Measurements from ENCODE around the gene SLC24A4.

Gene SLC24A4

GRCh38 chr14:92414690-92415445 lies 91.9 kb downstream of the SLC24A4 start:
- Histone ChIP-seq H3K27me3 (ENCODE audit: low read length) (no peaks in the 10 kb centered on the region), H3K36me3 (ENCODE audit: low read length) (no peaks in the 10 kb centered on the region), H3K9me3 (ENCODE audit: insufficient read depth, low read length) (no peaks in the 10 kb centered on the region), H3F3A (ENCODE audit: insufficient read depth) (no peaks in the 10 kb centered on the region), H3K9ac (ENCODE audit: low read length) (no peak overlapping the region), H2AFZ (ENCODE audit: low read depth, low read length, severe bottlenecking) (no peak overlapping the region), H3K4me3 (ENCODE audit: insufficient read depth, low read length, poor library complexity, severe bottlenecking) (no peak overlapping the region), H4K20me1 (ENCODE audit: low read depth, low read length) (no peaks in the 10 kb centered on the region; the same call in 1 of the 2 replicates), H3K4me2 (ENCODE audit: low read depth, low read length, poor library complexity, severe bottlenecking) (no peak overlapping the region), H3K79me2 (ENCODE audit: insufficient read depth, low read length) (no peaks in the 10 kb centered on the region), H3K27ac (ENCODE audit: low read depth, low read length) (no peak overlapping the region), H3K9me2 (replicated peaks; ENCODE audit: insufficient read depth, low read length) (no peaks in the 10 kb centered on the region)
- TF ChIP-seq CTCF (IDR thresholded peaks at IDR 0.05; ENCODE audit: insufficient read depth, low read length, poor library complexity, severe bottlenecking) (no peak), EZH2phosphoT487 (conservative IDR thresholded peaks at IDR 0.05; ENCODE audit: low read length) (no peak)

- no peaks in the 10 kb centered on the region for H3F3A ChIP-seq (ENCODE audit: insufficient read depth)
- TF ChIP-seq EZH2phosphoT487 (conservative IDR thresholded peaks at IDR 0.05; ENCODE audit: low read length) (no peak), CTCF (IDR thresholded peaks at IDR 0.05; ENCODE audit: insufficient read depth, low read length, poor library complexity, severe bottlenecking) (no peak)
- no peaks in the 10 kb centered on the region for H3K9me2 ChIP-seq (replicated peaks; ENCODE audit: insufficient read depth, low read length)
- H3K27ac ChIP-seq (ENCODE audit: low read depth, low read length), result no peak overlapping the region
- H3K27me3 ChIP-seq (ENCODE audit: low read length), result no peaks in the 10 kb centered on the region
- no peaks in the 10 kb centered on the region for H3K36me3 ChIP-seq (ENCODE audit: low read length)
- H3K79me2 ChIP-seq (ENCODE audit: insufficient read depth, low read length), result no peaks in the 10 kb centered on the region
- no peak overlapping the region for H2AFZ ChIP-seq (ENCODE audit: low read depth, low read length, severe bottlenecking)
- no peaks in the 10 kb centered on the region; the same call in 1 of the 2 replicates for H4K20me1 ChIP-seq (ENCODE audit: low read depth, low read length)
- H3K9ac ChIP-seq (ENCODE audit: low read length), result no peak overlapping the region
- H3K4me2 ChIP-seq (ENCODE audit: low read depth, low read length, poor library complexity, severe bottlenecking), result no peak overlapping the region
- no peaks in the 10 kb centered on the region for H3K9me3 ChIP-seq (ENCODE audit: insufficient read depth, low read length)
- no peak overlapping the region for H3K4me3 ChIP-seq (ENCODE audit: insufficient read depth, low read length, poor library complexity, severe bottlenecking)
These were observed 93.0 kb downstream of the SLC24A4 start for GRCh38 chr14:92415969-92416368.

- no peaks in the 10 kb centered on the region for H3K36me3 ChIP-seq (ENCODE audit: low read length)
- TF ChIP-seq CTCF (IDR thresholded peaks at IDR 0.05; ENCODE audit: insufficient read depth, low read length, poor library complexity, severe bottlenecking) (no peak), EZH2phosphoT487 (conservative IDR thresholded peaks at IDR 0.05; ENCODE audit: low read length) (no peak)
- no peaks in the 10 kb centered on the region for H3F3A ChIP-seq (ENCODE audit: insufficient read depth)
- no peaks in the 10 kb centered on the region; the same call in 1 of the 2 replicates for H4K20me1 ChIP-seq (ENCODE audit: low read depth, low read length)
- no peaks in the 10 kb centered on the region for H3K79me2 ChIP-seq (ENCODE audit: insufficient read depth, low read length)
- no peak overlapping the region for H2AFZ ChIP-seq (ENCODE audit: low read depth, low read length, severe bottlenecking)
- no peaks in the 10 kb centered on the region for H3K9me3 ChIP-seq (ENCODE audit: insufficient read depth, low read length)
- H3K4me3 ChIP-seq (ENCODE audit: insufficient read depth, low read length, poor library complexity, severe bottlenecking), result no peak overlapping the region
- H3K9ac ChIP-seq (ENCODE audit: low read length), result no peak overlapping the region
- no peak overlapping the region for H3K4me2 ChIP-seq (ENCODE audit: low read depth, low read length, poor library complexity, severe bottlenecking)
- no peak overlapping the region for H3K27ac ChIP-seq (ENCODE audit: low read depth, low read length)
- no peaks in the 10 kb centered on the region for H3K27me3 ChIP-seq (ENCODE audit: low read length)
- no peaks in the 10 kb centered on the region for H3K9me2 ChIP-seq (replicated peaks; ENCODE audit: insufficient read depth, low read length)
These were observed 93.6 kb downstream of the SLC24A4 start for GRCh38 chr14:92416544-92416943.
